ENCODE measurements around the gene TFEB. TPM values are rescaled to one million over a fixed set of nuclear protein-coding genes. Genes with fewer than 3 reads are reported as not detected.

The TFEB gene
- total and polyA plus RNA-seq, 10 of the 15 experiments (the other 5 are each of a cell fraction or from before 2014, with no cell fraction given), result 0.84 to 108 (median 60.8) TPM

GRCh38 chr6:41667195-41667594 is 68.2 kb downstream of the TFEB start:
- ATAC-seq (no peak), FAIRE-seq (no peak), DNase-seq (ENCODE audit: low read depth, low spot score) (no peak)
- POLR2A ChIA-PET, result no interaction called here
- Histone ChIP-seq H3K36me3 (ENCODE audit: control insufficient read depth in 2 of 2, insufficient read depth in 2 of 2, low read length in 1 of 2) (no peaks in the 10 kb centered on the region), H3K27me3 (replicated peaks in 1 of 2; ENCODE audit: control insufficient read depth in 2 of 2, insufficient read depth in 2 of 2, low read length in 1 of 2) (0 out of 4 replicates have a peak, but pooled peaks cover 0 to 2% of the 10 kb centered on the region in 2 experiments), H3K4me1 (ENCODE audit: control insufficient read depth, insufficient read depth, low read length) (no peaks in the 10 kb centered on the region), H3K27ac (ENCODE audit: control insufficient read depth, insufficient read depth) (no peak overlapping the region), H3K79me2 (ENCODE audit: control insufficient read depth, insufficient read depth, low read length) (no peaks in the 10 kb centered on the region), H3K4me2 (ENCODE audit: control insufficient read depth, insufficient read depth) (no peak overlapping the region), H3K4me3 (no peak overlapping the region), H4K20me1 (ENCODE audit: control insufficient read depth, insufficient read depth) (no peaks in the 10 kb centered on the region), H3K9me3 (replicated peaks; ENCODE audit: control insufficient read depth, insufficient read depth, low read length) (no peaks in the 10 kb centered on the region), H3K9ac (ENCODE audit: control insufficient read depth, insufficient read depth, low read length) (no peak overlapping the region), H2AFZ (ENCODE audit: control insufficient read depth, low read depth, low read length) (no peak overlapping the region)
- intact Hi-C loops (cut with micrococcal nuclease; ENCODE audit: unreplicated experiment), result no loop called here
- CTCF ChIA-PET, result no interaction called here
- 56% methylated on average over 1 of the region's 1 CpG for WGBS (ENCODE audit: insufficient coverage, insufficient replicate concordance, low lambda C conversion rate, missing lambda C conversion rate)
- SMC1A ChIA-PET (ENCODE audit: uncharacterized antibody, unreplicated experiment), result no interaction called here
- no TSS peak for BruUV-seq (replicated peaks)
- in situ Hi-C loops (cut with MboI), result no loop called here
- RAD21 ChIA-PET (ENCODE audit: unreplicated experiment), result no interaction called here
- no peak for TF ChIP-seq ZBED1 (IDR thresholded peaks at IDR 0.05; ENCODE audit: borderline replicate concordance)
- TF ChIP-seq MYB (IDR thresholded peaks at IDR 0.05; ENCODE audit: borderline replicate concordance, low read depth, low read length), result no peak
- TF ChIP-seq BCL3 (IDR thresholded peaks at IDR 0.05; ENCODE audit: borderline replicate concordance, insufficient read depth, low read depth, low read length, poor library complexity, severe bottlenecking), result no peak
- TF ChIP-seq POU2F2 (IDR thresholded peaks at IDR 0.05; ENCODE audit: borderline replicate concordance, low read depth, low read length), result no peak
- no peak for TF ChIP-seq BCL11A (IDR thresholded peaks at IDR 0.05; ENCODE audit: low read depth, low read length)
- no peak for TF ChIP-seq CEBPZ (IDR thresholded peaks at IDR 0.05; ENCODE audit: low read depth, low read length)
- no peak for TF ChIP-seq RB1 (IDR thresholded peaks at IDR 0.05; ENCODE audit: borderline replicate concordance)
- no peak for TF ChIP-seq SIN3A (IDR thresholded peaks at IDR 0.05; ENCODE audit: low read depth, low read length)
- TF ChIP-seq MLLT1 (IDR thresholded peaks at IDR 0.05), result no peak
- TF ChIP-seq NKRF (conservative IDR thresholded peaks at IDR 0.05), result no peak
- no peak for TF ChIP-seq NR2C1 (IDR thresholded peaks at IDR 0.05)
- no peak for TF ChIP-seq MEF2B (IDR thresholded peaks at IDR 0.05; ENCODE audit: partially characterized antibody, poor library complexity, severe bottlenecking)
- no peak for TF ChIP-seq PBX3 (IDR thresholded peaks at IDR 0.05; ENCODE audit: insufficient replicate concordance, low read depth, low read length)
- no peak for TF ChIP-seq ESRRA (IDR thresholded peaks at IDR 0.05; ENCODE audit: low read length)
- no peak for TF ChIP-seq MXI1 (IDR thresholded peaks at IDR 0.05; ENCODE audit: low read depth, low read length)
- TF ChIP-seq CREM (IDR thresholded peaks at IDR 0.05; ENCODE audit: low read depth), result no peak

Data from GM12878 (cell line).